GM12874 (cell line): ENCODE results near the gene PPP1CB.

Experiments
- TF ChIP-seq, protein P1 (sequence below): IDR thresholded peaks from 2 replicates; pipeline ENCODE4 v1.5.1; 2011; ENCODE audit warnings: low read depth, mild to moderate bottlenecking, control low read depth, low read length, moderate library complexity; ENCODE audit not compliant: insufficient read depth

PPP1CB gene

DNA sequence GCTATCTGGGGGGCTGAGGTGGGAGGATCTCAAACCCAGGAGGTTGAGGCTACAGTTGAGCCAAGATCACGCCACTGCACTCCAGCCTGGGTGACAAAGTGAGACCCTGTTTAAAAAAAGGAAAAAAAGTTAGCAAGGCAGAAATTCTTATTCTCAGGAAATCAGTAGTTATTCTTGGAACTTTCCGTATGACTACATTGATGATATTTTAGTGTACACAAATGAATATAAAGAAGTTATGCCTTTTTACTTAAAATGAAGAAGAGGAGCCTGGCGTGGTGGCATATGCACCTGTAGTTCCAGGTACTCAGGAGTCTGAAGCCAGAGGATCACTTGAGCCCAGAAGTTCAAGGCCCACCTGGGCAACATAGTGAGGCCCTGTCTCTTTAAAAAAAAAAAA, 66.4 kb downstream of the PPP1CB start:
- TF ChIP-seq, protein P1, sequence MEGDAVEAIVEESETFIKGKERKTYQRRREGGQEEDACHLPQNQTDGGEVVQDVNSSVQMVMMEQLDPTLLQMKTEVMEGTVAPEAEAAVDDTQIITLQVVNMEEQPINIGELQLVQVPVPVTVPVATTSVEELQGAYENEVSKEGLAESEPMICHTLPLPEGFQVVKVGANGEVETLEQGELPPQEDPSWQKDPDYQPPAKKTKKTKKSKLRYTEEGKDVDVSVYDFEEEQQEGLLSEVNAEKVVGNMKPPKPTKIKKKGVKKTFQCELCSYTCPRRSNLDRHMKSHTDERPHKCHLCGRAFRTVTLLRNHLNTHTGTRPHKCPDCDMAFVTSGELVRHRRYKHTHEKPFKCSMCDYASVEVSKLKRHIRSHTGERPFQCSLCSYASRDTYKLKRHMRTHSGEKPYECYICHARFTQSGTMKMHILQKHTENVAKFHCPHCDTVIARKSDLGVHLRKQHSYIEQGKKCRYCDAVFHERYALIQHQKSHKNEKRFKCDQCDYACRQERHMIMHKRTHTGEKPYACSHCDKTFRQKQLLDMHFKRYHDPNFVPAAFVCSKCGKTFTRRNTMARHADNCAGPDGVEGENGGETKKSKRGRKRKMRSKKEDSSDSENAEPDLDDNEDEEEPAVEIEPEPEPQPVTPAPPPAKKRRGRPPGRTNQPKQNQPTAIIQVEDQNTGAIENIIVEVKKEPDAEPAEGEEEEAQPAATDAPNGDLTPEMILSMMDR = no peak

DNA sequence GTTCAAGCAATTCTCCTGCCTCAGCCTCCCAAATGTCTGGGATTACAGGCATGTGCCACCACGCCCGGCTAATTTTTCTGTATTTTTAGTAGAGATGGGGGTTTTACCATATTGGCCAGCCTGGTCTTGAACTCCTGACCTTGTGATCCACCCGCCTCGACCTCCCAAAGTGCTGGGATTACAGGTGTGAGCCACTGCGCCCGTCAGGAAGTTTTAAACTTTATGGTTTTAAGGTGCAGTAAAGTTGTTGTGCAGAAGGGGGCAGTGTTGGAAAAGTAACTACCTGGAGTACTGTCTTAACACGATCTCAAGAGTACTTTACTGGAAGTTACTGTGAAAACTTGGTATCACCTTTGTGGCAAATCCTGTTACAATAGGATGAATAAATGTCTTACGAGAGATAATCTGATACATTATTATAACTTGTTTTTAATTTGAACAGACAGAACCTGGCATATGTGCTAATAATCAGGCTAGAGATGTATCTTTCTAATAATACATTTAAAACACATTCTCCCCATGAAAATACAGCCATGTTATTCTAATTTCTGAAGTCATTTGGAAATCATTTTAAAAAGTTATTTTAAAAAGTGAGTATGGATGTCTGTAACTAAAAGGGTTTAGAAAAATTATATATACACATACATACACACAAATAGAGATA, 69.8 kb downstream of the PPP1CB start:
- TF ChIP-seq, protein P1 = peak; percentile 58

DNA sequence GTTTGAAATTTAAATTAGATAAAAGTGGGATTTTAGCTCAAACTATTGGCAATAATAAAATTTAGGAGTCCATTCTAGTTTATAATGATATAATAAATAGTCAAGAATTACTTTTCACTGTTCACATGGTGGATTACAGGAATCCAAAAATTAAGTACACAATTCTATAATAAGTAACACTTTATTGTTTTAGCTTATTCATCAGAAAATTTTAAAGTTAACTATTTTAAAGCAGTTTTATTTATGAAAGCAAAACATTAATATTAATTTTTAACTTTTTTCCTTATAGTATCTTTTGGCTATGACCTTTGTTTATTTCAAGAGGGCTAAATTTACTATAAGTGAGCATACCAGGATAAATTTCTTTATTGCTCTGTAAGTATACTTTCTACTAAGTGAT, 70.4 kb downstream of the PPP1CB start:
- TF ChIP-seq, protein P1 = no peak

DNA sequence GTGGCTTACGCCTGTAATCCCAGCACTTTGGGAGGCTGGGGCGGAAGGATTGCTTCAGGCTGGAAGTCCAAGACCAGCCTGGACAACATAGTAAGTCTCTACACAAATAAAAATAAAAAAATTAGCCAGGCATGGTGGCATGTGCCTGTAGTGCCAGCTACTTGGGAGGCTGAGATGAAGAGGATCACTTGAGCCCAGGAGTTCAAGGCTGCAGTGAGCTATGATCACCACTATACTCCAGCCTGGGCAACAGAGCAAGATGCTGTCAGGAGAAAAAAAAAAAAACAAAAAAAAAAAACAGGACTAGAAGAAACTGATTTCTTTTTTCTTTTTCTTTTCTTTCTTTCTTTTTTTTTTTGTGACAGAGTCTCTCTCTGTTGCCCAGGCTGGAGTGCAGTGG, 72.6 kb downstream of the PPP1CB start:
- TF ChIP-seq, protein P1 = no peak

DNA sequence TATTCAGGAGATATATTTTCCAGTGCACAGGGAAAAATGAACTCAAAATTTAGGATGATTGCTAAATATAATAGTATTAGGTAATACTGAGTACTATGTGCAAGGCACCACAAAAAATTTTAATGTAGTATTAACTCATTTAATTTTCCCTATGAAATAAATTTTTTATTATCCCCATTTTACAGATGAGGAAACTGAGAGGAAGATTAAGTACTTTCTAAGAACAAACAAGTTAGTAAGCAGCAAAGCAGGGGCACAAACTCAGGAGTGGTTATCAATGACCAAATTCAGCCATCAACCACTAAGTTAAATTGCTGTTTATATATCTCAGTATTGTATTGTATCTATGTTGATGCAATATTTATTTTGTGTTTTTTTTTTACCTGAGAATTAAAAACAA, 73.2 kb downstream of the PPP1CB start:
- TF ChIP-seq, protein P1 = no peak

DNA sequence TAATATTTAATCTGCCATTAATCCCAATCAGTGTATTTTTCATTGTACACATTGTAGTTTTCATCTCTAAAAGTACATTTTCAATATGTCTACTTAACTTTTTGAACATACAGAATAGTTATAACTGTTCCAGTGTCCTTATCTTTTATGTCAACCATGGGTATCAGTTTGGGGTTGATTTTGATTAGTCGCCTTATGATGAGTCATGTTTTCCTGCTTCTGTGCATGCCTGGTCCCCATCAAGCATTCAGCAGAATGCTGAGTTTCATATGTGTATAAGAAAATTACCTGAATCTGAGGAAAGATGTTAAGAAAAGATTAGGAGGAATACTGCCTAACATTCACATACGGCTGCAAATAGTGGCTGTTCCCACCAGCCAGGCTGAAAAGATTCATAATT, 76.8 kb downstream of the PPP1CB start:
- TF ChIP-seq, protein P1 = no peak

DNA sequence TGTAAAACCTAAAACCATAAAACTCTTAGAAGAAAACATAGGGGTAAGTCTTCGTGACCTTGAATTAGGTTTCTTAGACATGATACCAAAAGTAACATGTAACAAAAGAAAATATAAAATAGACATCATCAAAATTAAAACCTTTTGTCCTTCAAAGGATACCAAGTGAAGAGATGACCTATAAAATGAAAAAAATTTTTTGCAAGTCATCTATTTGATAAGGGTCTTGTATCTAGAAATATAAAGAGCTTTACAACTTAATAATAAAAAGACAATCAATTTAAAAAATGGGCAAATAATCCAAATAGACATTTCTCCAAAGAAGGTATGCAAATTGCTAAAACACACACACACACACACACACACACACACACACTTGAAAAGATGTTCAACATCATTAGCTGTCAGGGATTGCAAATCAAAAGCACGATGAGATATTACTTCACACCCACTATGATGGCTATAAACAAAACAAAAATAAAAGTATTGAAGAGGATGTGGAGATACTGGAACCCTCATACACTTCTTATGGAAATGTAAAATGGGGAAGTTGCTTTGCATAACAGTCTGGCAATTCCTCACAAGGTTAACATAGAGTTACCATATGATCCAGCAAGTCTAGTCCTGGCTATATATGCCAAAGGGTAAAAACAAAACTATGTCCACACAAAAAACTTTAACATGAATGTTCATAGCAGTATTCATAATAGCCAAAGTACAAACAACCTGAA, 82.3 kb downstream of the PPP1CB start:
- TF ChIP-seq, protein P1 = no peak
